ENCODE measurements around the gene EN1.

The EN1 gene

GRCh38 chr2:118855451-118856279 lies 8.2 kb upstream of the EN1 start:
- peak; percentile 66 for DNase-seq

DNA sequence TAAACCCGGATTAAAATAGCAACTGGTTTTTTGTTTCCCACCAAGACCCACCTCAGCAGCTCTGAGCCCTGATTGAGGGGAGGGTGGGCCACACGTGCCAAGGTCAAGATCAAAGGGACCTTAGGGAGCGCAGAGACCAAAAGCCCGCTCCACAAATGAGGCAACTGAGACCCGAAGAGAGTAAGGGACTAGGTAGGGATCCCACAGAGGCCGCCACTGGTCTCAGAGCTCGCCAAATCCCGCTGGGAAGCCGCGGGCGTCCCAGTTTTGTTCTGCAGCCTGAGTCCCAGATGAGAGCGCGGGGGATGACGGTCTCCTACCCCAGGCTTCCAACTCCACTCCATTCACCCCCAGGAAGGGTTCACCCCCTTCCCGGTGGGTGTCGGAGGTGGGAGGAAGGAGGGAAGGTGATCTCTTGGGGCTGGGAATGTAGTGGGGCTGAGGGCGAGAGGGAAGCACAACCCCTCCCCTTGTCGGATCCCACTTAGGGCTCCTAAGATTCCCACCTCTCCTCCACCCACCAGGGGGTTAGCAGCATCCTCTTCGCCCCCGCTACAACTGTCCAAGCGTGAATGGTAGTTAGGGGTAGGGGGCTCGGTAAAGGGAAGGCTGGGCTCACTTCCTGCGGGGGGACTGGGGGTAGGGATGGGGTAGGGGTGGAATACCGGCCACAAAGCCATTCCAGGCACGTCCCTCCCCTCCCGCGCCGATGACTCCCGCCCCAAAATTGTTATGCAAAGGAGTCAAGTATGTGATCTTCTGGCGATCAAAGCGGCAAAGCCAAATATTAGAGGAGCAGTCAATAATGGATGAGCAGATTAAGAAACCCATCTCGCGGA lies 7.3 kb upstream of the EN1 start:
- DNase-seq, result no peak

DNA sequence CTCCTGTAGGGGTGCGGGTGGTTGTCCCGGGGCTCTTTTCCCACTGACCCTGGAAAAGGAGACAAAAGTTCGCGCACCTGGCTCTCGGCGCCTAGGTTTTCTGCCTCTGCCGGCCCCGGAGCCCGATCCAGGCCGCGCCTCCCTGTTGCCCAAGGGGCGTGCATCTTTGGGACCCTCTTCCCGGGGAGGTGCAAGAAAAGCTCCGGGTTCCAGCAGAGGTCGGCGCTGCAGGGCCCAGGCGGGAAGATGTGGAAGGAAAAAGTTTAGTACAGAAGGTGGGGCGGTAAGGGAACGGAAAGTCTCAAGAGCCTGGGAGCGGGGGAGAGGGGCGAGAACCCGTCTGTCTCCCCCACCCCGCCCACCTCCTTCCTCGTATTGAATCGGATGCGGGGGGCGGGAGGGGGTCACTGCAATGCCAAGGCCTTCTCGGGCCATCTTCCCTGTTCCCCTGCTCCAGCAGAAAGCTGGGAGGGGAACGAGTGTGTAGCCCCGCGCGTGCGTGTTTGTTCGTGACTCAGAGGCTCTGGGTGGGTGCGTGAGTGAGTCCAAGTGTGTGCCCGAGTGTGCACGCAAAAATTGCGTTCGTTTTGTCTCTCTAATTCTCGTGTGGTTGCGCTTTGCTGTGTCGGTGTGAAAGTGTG lies 6.3 kb upstream of the EN1 start:
- DNase-seq, result no peak

- DNase-seq, result no peak
These were observed 5.7 kb upstream of the EN1 start for GRCh38 chr2:118853129-118853640.

- DNase-seq, result no peak
These were observed 5.2 kb upstream of the EN1 start for GRCh38 chr2:118852605-118853128.

DNA sequence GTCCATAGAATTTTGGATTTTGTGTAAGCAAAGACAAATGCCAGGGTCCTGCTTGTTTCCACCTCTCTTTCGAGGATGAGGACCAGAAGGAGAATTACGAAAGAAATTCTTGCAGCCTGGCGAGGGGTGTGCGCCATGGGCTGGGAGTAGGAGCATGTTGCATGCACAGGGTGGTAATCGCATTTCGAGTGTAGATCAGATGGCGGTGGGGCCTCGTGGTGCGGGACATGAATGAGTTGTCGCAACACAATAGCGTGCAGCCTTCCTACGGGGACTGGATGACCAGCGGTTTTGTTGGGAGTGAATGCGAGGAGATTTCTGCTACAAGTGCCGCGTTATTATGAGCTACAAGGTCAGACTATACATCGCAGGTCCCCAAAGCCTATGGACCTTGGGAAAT lies 4.2 kb upstream of the EN1 start:
- DNase-seq, result no peak

GRCh38 chr2:118850901-118851415 lies 3.5 kb upstream of the EN1 start:
- DNase-seq, result no peak

DNA sequence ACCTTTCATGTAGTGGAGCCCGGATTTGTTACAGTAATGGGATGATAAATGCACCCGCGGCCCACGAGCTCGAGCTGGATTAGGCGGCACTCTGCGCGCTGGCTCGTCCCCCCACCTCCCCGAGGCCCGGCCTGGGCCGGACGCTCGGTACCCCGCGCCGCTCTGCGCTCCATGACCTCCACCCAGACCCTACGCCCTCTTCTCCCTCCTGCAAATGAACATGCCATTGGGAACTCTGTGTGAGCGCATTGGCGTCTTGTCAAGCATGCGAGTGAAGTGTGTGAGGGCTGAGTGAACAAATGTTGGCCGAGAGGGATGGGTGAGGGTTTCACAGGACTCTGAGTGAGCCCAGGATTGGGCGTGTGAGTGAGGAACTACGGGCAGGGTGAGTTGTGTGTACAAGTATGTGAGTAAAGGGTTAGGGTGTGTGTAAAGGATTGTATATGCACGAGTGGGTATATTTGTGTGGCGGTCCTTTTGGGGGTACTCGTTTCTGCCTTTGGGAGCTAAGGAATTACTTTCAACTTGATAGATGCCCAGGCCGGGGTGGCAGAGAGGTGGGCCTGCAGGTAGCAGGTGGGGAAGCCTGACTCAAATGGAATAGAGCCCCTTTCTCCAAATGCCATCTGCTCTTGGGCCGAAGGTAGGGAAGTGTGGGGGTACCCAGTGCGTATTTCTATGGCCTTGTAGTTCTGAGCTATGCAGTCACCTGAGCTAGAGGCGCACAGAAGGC lies 2.9 kb upstream of the EN1 start:
- no peak for DNase-seq

GRCh38 chr2:118849226-118850167 lies 2.0 kb upstream of the EN1 start:
- no peak for DNase-seq

DNA sequence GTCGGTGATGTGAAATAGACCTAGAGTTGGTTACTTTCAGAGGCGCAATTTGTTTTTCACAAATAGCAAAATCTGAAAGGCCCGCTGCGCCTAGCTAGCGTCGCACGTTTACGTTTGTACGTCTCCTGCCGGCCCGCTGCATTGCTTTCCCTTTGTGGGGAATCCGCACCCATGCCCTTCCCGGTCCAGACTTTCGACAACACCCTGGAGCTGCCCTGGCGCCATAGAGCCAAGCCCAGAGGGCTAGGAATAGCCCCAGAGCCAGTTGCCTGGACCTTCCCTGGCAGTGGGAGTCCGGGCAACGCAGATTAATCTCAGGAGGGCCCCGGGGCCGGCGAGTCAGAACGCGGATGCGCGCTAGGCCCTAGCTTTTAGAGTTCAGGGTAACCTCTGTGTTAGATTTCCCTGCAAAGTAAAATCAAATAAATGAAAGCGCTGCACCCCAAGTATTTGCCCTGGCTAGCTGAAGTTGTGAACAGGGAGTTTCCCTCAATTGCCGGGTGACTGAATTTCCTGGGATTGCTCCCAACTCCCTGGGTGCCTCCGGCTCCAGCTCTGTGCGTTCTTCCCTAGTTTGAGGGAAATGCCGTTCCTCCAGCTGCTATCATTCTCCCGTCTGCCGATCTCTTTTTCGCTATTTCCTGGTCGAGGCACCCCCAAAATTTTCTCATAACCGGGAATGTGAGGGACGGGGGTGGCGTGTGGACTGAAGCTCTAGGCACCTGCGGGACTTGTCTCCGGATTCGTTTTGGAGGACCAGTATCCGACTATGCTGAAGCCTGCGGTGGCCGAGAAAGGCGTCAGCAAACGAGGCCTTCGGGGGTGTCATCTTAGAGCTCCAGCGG lies 1.2 kb upstream of the EN1 start:
- no peak for DNase-seq

- no peak for DNase-seq
These were observed 319 bp upstream of the EN1 start for GRCh38 chr2:118847762-118848172.

GRCh38 chr2:118846442-118846952 lies 951 bp downstream of the EN1 start:
- DNase-seq, result no peak

- no peak for DNase-seq
These were observed 1.7 kb downstream of the EN1 start for GRCh38 chr2:118845522-118846441.

- DNase-seq, result no peak
These were observed 2.4 kb downstream of the EN1 start for GRCh38 chr2:118845005-118845521.

- no peak for DNase-seq
These were observed 3.0 kb downstream of the EN1 start for GRCh38 chr2:118844261-118845004.

DNA sequence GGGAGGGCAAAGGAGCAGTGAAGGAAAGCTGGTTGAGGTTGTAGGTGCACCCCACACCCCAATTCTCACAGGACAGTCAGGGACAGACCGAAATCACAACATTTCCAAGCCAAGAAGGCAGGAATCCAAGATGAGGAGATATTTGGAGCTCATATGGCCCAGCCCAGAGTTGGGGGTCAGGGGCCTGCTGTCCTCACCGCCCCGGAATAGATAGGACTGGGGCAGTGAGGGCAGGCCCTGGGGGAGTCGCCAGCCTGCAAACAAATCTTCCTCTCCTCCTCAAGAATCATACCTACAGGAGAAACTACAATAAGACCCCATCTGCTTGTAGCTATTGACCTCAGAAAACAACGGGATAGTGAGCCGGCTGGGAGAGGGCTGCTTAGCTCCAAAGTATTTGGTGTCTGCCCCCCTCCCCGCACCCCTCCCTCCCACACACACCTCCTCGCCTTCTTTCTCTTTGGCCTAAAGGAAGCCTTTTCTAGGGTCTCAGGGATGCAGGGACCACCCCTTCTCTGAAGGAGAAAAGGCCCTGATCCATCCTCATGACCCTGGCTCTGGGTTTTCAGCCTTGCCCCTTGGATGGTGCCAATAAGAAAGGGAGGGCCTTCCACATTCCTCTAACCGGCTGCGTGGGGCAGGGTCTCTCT lies 3.8 kb downstream of the EN1 start:
- no peak for DNase-seq

All from stimulated activated naive CD4-positive, alpha-beta T cell treated with Interleukin-2 at 50 U/mL for 16 hours (primary cell).